ENCODE data around the gene HRNR.

HRNR gene

DNA sequence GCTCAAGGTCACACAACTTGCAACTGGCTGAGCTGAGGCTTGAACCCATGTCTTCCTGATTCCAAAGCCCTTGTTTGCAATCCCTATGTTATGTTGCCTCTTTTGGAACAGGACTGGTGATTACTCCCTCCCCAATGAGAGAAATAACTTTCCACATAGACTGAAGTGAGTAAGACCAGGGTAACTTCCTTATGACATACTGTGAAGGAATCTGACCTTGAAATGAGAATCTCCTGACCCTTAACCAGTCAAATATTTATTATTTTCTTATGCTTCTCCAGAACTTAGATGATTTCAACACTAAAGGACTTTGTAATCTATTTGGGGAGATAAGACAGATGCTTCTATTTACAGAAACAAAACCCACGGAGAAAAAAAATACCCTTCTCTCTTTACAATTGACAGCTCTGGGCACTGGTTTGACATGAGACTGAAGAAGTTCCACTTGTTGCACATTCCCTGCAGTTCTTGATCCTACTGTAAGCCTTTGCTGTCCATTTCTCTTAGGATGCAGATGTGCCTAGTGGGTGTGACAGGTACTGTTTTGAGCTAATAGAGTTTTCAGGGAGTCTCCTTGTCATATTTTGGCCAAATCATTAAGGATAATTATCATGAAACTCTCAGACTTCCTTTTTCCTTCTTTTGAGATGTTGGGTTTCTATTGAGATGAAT is 61.1 kb downstream of the HRNR start:
- DNase-seq, result no peak
- in situ Hi-C loops (cut with MboI; ENCODE audit: low pct_unique_long_range_greater_than_20kb, low sequenced_read_pairs), result no loop called here
